Activated CD4-positive, alpha-beta T cell treated with anti-CD3 and anti-CD28 coated beads, Interleukin-2, amount 50 U/mL, for 1 hour (primary cell): ENCODE results near the gene PALLD.
"Not testable (repeated sequence)": the region's sequence is repeated elsewhere in the genome, so short reads cannot be mapped to it uniquely, and the experiment has no call there.

Experiments used
- DNase-seq: peaks from one replicate; pipeline ENCODE4 v3.0.0-alpha.2; 2020

Gene PALLD

DNA sequence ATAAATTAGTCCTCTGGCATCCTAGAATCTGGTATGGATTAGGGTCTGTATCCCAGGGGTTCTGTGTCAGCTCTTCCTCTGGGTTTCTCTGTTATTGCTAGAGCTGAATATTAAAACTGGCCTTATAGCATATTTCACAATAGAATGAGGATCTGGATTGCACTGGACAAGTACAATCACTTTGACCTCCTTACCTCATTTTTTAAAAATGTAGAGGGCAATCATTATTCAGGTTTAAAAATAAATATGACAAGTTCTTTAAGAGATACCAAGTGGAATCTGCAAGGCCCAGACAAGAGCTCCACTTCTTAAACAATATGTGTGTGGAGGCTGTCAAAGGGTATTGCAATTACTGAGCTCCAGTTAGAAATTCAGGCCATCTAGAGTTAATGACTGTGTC is 1.4 kb downstream of the PALLD start:
- DNase-seq = no peak

DNA sequence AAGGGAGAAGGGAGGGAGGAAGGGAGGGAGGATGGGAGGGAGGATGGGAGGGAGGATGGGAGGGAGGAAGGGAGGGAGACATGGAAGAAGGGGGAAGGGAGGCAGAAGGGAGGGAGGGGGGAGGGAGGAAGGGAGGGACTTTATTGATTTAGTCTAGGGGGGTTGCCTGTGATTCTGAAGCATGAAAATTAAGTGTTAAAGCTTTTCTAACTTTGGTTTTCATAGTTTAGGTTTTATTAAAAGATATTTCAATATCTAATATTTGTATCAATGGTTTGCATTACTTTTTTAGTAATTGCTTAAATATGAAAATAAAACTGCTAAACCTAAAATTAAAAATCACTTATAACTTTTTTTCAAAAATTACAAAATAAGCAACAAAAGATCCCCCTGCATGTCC is 2.4 kb downstream of the PALLD start:
- no peak for DNase-seq

DNA sequence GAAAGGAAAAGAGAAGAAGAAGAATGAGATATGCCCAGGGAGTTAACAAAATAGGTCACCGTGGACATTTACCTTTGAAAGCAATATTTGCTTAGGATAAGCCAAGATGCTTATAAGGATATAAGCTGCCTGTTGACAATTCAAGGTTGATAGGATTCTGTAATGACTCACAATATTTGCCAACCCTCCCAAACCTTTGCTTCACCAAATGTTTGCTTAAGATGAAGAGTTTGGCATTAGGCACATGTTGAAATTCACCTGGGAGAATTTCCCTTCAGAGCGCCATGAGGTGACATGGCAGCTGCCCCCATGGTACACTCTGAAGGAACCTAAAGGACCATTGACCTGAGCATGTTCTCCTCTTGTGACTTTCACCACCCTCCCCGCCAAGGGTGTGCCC is 4.6 kb downstream of the PALLD start:
- DNase-seq = no peak

DNA sequence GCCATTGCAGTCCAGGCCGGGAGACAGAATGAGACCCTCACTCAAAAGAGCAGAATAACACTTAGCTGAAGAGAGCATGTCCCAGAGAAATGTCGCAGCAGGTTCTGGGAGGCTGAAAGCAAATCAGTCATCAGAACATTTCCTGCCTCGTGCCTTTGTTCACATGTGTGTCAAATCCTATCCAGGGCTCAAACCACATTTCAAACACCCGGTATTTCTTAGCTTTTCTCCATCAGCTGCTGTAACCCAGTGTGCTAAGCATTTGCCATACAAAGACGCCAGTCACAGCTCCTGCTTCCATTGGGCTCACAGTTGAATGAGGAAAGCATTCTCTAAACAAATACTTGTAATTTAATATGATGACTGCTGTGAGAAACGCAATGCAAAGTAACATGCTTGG is 6.0 kb downstream of the PALLD start:
- no peak for DNase-seq

DNA sequence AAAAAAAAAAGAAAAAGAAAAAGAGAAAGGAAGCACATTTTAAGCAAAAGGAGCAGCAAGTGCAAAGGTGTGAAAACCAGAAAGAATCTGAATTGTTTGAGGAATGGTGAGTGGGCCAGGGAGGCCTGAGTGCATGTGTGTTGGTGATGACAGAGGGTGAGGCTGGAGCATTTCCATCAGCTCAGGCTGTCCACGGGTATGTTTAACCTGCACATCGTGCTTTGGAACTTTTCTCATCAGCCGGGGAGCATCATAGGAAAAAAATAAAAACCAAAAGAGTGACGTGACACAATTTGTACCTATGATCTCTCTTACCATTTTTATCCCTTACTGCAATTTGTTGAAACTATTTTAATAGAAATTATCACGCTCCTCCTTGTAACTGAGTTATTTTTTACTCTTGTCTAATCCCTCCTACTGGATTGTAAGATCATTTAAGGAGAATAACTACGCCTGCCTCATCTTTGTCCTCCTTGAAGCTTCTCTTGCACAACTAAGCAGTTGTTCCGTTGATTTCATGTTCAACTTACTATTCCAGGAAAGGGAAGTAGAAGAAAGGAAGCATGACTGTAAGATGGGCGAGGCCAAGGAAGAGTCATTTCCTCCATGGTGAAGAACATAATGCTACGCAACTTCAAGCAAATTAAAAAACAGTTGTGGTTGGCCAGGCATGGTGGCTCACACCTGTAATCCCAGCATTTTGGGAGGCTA is 7.0 kb downstream of the PALLD start:
- no peak for DNase-seq

DNA sequence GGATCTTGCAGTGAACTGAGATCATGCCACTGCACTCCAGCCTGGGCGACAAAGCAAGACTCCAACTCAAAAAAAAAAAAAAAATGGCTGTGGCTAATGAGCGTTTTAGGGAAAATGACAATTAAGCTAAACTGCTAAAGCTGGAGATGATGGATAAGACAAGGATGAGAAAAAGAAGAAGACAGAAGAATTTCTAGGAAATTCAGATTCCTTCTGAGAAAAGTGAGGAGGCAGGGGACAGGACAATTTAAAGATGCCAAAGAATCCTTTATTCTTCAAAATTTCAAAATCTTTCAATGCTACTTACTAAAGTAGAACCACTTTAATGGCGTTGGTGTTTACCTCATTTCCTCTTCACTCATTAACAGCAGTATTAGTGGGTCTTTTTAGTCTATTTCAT is 7.7 kb downstream of the PALLD start:
- no peak for DNase-seq

DNA sequence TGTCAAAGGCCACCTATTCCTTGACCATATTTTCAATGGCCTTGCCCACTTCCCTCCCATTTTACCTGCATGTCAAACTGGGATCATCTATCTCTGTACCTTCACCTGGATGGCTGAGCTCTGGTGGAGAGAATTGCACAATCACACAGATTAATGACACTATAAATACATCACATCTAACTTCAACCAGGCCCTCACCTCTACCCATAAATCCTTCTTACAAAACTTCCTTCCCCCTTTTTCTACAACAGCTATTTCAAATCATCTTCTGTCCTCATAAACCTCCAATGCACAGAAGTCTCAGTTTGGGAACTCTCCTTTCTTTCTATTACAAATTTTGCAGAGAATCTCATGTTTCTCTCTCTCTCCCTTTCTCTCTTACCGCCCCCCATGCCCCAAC is 9.2 kb downstream of the PALLD start:
- DNase-seq = no peak

DNA sequence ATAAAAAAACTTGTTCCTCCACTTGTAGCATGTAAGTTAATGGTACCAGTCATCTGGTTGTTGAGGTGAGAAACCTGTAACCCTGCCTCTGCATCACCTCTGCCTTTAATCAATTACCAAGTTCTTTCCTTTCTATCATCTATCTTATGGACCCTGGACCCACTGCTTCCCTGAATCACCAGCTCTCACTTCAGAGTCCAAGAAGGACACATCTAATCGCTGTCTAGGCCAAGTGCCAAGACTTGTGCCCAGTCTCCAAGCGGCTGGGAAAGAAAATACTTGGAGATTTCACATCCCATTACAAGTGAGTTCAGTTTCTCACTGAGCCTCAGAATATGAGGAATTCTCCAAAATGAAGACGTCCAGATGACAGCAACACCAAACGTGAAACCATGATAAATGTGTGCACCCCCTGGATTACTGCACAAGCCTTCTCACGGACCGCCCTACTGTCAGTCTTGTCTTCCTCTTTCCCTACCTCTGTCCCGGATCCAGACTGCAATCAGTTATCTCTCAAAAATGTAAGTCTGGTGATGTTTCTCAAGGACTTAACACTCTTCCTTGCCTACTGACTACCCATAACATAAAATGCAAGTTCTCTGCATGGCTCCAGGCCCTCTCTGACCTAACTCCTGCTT is 10.4 kb downstream of the PALLD start:
- no peak for DNase-seq

DNA sequence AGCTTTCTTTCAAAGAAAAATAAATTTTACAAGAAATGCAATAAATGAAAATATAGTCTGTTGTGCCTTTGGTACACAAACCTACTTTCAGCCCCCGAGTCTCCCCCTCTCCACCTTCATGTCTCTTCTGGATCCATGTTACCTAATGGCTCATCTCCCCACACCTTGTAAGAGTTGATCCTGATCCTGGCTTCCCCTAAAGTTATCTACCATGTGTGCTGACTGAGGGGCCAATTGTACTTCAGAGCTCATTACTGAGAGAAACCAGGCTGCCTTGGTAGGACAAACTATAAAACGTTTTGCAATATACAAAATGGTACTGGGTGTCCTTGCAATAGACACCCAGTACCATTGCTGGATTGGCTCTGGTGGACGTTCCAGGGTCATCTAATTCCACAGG is 11.8 kb downstream of the PALLD start:
- no peak for DNase-seq

DNA sequence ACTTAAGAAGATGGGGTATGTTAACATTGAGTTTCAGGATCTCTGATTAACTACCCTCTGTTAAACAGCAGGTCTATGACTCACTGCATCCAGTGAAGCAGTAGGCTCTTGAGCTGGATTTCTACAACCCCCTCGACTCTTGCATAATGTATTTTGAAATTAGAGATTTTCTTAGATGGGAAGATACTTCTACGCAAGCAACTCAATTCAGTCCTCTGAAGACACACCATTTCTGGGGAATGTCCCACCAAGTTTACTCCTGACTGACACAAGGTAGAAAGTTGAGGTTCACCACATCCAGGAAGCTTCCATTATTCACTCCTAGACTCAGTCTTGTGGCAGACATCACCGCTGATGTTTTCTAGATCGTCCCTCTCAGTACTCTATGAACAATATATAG is 12.9 kb downstream of the PALLD start:
- no peak for DNase-seq

DNA sequence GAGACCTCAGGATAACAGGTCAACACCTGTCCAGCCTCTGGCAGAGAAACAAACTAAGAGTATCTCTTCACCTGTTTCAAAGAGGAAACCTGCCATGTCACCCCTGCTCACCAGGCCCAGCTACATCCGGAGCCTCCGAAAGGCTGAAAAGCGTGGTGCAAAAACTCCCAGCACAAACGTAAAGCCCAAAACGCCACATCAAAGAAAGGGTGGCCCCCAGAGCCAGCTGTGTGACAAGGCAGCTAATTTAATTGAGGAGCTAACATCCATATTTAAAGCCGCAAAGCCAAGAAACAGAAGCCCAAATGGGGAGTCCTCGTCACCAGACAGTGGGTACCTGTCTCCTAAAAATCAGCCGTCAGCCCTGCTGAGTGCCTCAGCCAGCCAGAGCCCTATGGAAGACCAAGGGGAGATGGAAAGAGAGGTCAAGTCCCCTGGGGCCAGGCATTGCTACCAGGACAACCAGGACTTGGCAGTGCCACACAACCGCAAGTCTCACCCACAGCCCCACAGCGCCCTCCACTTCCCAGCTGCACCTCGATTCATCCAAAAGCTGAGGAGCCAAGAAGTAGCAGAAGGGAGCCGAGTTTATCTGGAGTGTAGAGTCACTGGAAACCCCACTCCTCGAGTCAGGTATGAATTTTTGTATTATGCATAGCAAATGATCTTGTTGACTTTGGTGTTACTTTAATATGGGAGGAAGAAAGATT is 15.1 kb downstream of the PALLD start:
- peak; percentile 55 for DNase-seq

DNA sequence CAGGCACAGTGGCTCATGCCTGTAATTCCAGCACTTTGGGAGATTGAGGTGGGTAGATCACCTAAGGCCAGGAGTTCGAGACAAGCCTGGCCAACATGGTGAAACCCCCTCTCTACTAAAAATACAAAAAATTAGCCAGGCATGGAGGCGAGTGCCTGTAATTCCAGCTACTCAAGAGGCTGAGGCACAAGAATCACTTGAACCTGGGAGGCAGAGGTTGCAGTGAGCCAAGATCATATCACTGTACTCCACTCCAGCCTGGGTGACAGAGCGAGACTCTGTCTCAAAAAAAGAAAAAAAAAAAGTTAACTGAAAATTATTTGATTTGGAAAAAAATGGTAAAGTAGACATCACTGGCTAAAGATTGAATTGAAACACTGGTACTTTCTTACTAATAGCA is 17.0 kb downstream of the PALLD start:
- not testable (repeated sequence) for DNase-seq

DNA sequence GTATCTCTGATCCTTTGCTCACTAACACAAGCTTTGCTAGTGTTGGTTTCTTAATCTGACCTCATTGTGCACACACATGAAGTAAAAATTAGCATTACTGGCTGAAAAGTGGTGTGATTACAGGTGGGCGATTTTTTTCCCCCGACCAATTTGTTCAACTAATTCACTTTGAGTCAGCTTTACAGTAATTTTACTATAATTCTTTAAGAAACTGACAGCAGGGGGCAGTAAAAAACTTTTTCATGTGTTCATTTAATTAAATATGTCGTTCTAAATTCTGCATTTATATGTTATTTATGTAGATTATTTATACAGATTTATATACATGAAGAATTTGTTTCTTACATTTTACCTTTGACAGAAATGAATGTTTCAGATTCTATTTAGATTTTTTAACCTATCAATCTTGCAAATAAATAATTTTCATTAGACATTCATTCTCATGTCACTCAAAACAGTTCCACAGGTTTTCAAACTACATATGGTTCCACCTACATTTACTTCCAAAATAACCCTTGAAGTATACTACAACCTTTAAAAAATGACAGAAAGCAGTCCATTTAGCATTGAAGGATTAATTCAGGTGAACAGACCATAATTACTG is 17.5 kb downstream of the PALLD start:
- no peak for DNase-seq

DNA sequence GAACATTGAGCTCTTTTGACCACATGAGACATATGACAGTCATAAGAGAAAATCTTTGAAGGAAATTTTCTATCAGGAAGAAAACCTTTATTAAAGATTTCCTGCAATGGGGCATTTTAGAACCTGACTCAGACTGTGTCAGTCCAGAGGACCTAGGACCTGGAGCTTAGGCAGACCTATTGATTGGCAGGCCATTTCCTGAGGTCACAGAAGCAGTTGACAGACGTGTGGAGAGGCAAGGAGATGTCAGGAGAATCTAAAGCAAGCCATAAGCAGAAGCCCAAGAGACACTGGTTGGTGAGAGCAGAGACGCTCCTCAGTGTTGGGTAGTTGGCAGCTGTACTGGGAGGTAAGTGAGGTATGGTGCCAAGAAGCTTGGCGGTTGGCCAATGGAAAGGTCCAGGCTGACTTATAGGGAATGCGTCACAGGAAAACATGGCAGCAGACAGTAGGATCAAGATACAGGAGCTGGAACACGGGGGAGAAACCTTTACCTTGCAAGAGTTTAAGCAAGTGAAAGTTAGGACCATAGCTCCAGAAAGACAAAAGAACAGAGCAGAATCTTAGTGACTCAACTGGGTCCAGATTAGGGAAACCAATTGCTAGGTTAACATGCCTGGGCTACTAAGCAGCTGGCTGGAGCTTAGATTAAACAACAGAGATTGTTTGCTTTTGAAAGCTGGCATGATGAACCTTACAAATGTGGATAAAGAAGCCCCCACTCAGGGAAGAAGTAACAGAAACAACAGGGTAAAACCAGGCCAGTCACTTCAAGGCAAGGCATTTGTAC is 18.6 kb downstream of the PALLD start:
- DNase-seq = no peak

DNA sequence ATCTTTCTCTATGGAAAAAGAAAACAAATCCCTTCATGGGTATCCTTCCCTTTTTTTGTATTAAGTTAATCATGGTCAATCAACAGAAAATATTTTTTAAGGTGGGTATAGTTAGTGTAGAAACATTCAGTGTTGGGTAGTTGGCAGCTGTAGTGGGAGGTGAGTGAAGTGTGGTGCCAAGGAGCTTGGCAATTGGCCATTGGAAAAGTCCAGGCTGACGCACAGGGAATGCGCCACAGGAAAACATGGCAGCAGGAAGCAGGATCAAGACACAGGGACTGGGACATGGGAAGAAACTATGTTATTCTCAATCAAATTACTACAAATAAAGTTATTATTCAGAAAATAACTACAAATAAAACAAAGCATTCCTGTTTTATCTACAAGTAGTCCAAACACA is 20.0 kb downstream of the PALLD start:
- DNase-seq = no peak

DNA sequence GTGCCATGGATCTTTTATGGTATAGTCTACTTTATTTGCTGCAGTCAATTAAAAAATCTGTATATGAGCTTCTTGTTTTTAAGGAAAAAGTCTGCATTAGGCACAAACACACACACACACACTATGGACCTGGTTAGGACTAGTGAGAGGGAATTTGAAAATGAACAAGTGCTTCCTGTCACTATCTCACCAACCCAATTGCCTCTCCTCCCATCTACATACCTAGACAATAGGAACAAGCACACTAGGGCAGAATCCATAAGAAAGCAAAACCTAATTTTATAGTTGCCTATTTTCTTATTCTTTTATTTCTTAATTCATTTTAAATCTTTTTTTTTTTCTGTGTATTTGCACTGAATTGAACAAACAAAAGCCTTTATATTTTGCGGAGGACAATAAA is 22.7 kb downstream of the PALLD start:
- DNase-seq = no peak

DNA sequence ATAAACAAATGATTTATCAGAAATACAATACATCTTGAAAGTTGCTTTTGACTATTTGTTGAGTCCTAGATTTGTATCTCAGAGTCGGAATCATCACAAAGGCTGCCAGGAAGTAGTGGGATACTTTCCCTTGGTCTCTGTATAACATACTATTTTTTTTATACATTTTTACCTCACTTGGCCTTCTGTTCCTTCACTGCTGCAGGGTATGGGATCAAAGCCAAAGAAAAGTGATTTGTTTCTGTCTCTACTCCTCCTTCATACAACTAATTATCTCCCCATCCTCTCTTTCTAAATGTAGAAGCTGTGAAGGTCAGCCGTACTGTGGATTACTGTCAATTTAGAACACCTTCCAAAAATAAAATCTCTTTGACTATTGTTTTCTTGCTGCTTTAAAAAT is 24.9 kb downstream of the PALLD start:
- no peak for DNase-seq

DNA sequence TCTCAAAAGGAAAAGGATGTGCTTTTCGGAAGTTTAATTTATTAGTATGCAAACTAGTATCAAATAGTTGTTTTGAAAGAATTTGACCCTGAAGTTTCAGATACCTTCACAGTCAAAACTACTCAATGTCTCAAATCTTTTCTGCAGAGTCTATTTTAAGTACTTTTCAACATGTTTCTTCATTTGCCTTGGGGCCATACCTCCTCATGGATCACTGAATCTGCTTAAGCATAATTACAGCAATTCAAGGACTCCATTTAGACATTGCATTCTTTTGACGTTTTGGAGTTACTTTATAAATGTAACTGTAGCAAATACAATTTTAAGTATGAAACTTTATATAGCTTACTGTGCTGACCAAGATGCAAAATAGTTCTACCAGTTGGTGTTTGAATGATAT is 25.5 kb downstream of the PALLD start:
- DNase-seq = no peak

DNA sequence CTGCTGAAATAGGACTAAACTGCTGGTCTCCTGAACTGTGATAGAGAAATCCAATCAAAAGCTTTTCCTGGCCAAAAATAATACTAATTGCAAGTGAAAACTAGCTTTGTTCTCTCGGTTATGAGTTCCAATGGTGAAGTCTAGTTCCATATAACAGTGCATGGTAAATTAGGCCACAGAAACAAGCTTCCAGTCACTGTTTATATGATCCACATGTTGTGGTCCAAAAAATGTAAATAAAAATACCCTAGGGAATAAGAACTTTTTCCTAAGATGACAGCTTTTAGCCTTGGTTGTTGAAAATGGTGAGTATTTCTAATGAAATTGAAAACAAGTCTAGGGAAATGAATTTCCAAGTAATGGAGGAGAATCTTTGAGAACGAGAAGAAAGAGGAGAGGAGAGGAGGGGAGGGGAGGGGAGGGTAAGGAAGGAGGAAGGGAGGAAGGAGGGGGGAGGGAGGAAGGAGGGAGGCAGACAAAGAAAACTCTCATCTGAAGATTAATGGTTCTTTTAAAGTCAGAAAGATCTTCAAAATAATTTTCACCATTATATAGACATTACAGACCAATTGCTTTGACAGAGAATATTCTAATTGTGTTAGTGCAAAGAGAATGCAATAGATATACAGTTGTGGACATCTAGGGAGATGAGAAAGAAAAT is 26.1 kb downstream of the PALLD start:
- no peak for DNase-seq

DNA sequence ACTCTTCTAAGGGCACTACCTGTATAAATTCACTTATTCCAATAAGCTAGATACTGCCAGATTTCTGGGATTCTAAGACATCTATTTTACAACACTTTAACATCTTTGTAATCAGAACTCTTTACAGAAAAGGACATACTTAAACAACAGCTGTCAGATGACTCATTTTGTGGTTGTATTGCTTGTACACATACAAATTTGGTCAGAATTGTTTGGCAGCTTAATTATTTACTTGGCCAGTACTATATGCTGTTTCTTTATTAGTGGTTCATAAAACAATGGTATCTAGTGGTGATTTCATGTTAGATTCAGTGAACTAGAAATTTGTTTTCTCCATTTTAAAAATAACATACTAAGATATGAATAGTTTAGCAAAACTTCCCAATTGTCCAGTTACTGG is 27.2 kb downstream of the PALLD start:
- DNase-seq = no peak

DNA sequence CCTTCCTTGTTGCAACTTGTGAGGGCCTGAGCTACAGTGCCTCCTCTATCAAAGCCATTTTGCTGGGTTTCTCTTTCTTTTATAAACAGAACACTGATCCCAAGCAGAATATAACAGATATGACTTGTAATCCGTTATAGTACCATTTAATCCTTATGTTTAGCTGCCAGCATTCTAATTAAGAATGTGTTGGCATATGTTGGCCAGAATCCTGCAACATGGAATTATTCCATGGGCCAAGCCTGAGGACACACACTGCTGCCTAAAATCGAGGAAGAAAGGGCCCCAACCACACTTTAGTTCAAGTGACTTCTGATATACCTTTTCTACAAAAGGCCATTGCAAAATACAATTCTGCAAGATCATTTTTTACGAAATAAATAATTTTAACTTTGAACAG is 28.0 kb downstream of the PALLD start:
- no peak for DNase-seq

DNA sequence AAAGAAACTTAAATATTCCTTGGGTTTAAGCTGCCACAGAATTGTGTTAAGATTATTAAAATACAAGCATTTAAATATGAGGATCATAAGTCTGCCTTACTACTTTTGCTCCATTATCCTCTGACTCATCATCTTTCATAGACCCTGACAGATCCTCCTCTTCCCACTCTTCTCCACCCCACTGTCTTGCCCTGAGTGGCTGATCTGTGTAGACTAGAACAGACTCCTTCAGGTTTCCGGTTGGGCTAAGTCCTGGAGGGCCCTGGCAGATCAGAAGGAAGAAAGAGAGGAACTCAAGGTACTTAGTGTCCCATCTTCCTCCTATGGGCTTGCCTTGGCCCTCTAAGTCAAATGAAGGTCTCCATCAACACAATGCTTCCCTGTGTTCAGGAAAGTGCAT is 30.7 kb downstream of the PALLD start:
- no peak for DNase-seq
